ENCODE results near the gene NAT9. TPM values are rescaled to one million over a fixed set of nuclear protein-coding genes. Genes with fewer than 3 reads are reported as not detected.

The NAT9 gene
- total RNA-seq, 4 donors from 2014 or later: 18.3 to 34.4 (median 27.6) TPM

DNA sequence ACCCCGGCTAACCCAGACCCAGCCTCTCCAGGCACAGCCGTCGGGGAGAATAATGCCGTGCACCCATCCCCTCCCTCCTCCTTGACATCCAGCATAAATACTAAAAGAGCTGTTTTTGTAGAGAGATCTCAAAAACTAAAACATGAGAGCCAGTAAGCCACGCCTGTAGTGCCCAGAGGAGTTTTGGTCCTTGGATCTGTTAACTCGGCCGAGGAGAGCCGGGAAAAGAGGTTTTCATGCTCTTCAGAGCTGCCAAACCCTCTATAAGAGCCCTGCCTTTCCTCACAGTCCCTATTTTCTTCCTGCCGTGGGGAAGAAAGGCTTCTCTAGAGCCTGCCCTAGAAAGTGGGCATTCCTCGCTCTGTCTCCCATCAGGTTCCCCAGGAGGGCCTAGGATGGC is 30.2 kb upstream of the NAT9 start:
- intact Hi-C loops (cut with DNase I; ENCODE audit: low total_unique reads) (no loop called here), in situ Hi-C loops (cut with MboI; ENCODE audit: low pct_ligation_motif_present in 1 of 4, low pct_unique_long_range_greater_than_20kb in 1 of 4, low sequenced_read_pairs in 3 of 4) (no loop called here)
- no peak for TF ChIP-seq EP300 (IDR thresholded peaks at IDR 0.05; ENCODE audit: low read depth)
- TF ChIP-seq, protein P1, sequence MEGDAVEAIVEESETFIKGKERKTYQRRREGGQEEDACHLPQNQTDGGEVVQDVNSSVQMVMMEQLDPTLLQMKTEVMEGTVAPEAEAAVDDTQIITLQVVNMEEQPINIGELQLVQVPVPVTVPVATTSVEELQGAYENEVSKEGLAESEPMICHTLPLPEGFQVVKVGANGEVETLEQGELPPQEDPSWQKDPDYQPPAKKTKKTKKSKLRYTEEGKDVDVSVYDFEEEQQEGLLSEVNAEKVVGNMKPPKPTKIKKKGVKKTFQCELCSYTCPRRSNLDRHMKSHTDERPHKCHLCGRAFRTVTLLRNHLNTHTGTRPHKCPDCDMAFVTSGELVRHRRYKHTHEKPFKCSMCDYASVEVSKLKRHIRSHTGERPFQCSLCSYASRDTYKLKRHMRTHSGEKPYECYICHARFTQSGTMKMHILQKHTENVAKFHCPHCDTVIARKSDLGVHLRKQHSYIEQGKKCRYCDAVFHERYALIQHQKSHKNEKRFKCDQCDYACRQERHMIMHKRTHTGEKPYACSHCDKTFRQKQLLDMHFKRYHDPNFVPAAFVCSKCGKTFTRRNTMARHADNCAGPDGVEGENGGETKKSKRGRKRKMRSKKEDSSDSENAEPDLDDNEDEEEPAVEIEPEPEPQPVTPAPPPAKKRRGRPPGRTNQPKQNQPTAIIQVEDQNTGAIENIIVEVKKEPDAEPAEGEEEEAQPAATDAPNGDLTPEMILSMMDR (IDR thresholded peaks at IDR 0.05): no peak
- no peak for TF ChIP-seq POLR2A (IDR thresholded peaks at IDR 0.05)
- TF ChIP-seq POLR2AphosphoS5 (IDR thresholded peaks at IDR 0.05): no peak
- 85% methylated on average over 10 of the region's 10 CpGs; no CpG with 5 or more reads in 1 of the 2 donors for WGBS, 2 donors (ENCODE audit: low coverage in 1 of 2)
- no peak overlapping the region for H3K4me3 ChIP-seq
- H3K27ac ChIP-seq: no peak overlapping the region
- no peak for DNase-seq
- H3K27me3 ChIP-seq: no peaks in the 10 kb centered on the region
- H3K9me3 ChIP-seq: no peaks in the 10 kb centered on the region
- H3K4me1 ChIP-seq: peaks cover 0 to 5% (median 0%) of the 10 kb centered on the region in 4 donors
- H3K36me3 ChIP-seq: no peaks in the 10 kb centered on the region

GRCh38 chr17:74805591-74805991 is 29.4 kb upstream of the NAT9 start:
- in situ Hi-C loops (cut with MboI; ENCODE audit: low pct_ligation_motif_present in 1 of 4, low pct_unique_long_range_greater_than_20kb in 1 of 4, low sequenced_read_pairs in 3 of 4): no loop called here
- H3K4me3 ChIP-seq: no peak overlapping the region
- peaks cover 0 to 5% (median 0%) of the 10 kb centered on the region in 4 donors for H3K4me1 ChIP-seq
- H3K36me3 ChIP-seq: no peaks in the 10 kb centered on the region
- 20 to 88% methylated on average over 1 to 15 of the region's 15 CpGs for WGBS, 2 donors (ENCODE audit: low coverage in 1 of 2)
- no peaks in the 10 kb centered on the region for H3K27me3 ChIP-seq
- no peak overlapping the region for H3K27ac ChIP-seq
- no peak for DNase-seq
- no peaks in the 10 kb centered on the region for H3K9me3 ChIP-seq
- intact Hi-C loops (cut with DNase I; ENCODE audit: low total_unique reads): no loop called here
- TF ChIP-seq POLR2AphosphoS5 (IDR thresholded peaks at IDR 0.05) (no peak), EP300 (IDR thresholded peaks at IDR 0.05; ENCODE audit: low read depth) (no peak), POLR2A (IDR thresholded peaks at IDR 0.05) (no peak)
- TF ChIP-seq, protein P1 (IDR thresholded peaks at IDR 0.05): no peak

DNA sequence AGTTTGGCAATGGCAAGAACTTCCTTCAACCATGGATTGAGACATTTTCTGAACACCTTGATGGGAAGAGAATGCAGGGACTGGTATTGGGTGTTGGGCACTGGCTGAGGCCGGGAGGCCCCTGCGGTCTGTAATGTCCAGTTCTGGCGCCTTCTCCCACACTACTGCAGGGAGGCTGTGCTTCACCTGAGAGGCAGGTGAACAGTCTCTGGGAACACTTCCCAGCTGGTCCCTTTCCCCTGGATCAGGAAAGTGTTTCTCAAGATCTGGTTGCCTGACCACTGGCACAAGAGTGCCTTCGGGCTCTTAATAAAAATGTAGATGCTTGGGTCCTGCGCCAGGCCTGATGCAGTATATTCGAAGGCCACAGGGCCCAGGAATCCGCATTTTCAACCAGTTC is 28.5 kb upstream of the NAT9 start:
- 93 to 100% methylated on average over 2 to 7 of the region's 7 CpGs for WGBS, 2 donors (ENCODE audit: low coverage in 1 of 2)
- intact Hi-C loops (cut with DNase I; ENCODE audit: low total_unique reads): no loop called here
- in situ Hi-C loops (cut with MboI; ENCODE audit: low pct_ligation_motif_present in 1 of 4, low pct_unique_long_range_greater_than_20kb in 1 of 4, low sequenced_read_pairs in 3 of 4): loop anchor here in 1 of 4 donors (5.0 kb wide), 1 partner anchor 43 kb away; no protein-coding TSS in a partner anchor
- TF ChIP-seq, protein P1 (IDR thresholded peaks at IDR 0.05): no peak
- TF ChIP-seq EP300 (IDR thresholded peaks at IDR 0.05; ENCODE audit: low read depth): no peak
- TF ChIP-seq POLR2A (IDR thresholded peaks at IDR 0.05): no peak
- TF ChIP-seq POLR2AphosphoS5 (IDR thresholded peaks at IDR 0.05): no peak
- Histone ChIP-seq H3K4me3 (no peak overlapping the region), H3K36me3 (no peaks in the 10 kb centered on the region), H3K4me1 (peaks cover 0 to 5% (median 0%) of the 10 kb centered on the region in 4 donors), H3K27me3 (no peaks in the 10 kb centered on the region), H3K27ac (no peak overlapping the region), H3K9me3 (no peaks in the 10 kb centered on the region)
- no peak for DNase-seq

DNA sequence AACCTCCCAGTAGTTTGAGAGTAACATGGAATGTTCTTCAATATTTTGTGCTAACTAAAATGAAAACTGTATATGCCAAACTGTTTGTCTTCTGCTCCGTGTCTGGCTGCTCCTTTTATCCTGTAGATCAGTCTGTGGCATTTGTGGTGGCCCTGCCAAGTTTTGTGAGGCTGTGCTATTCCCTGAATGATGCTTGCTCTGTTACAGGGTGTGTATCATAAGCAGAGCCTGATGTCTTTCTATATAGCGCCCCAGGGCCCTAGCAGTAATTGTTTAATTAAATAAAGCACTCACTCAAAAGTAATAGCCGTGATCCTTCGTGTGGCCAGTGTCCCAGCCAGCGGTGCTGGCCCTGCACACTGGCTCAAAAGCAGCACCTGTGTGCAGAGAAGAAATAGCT is 27.8 kb upstream of the NAT9 start:
- intact Hi-C loops (cut with DNase I; ENCODE audit: low total_unique reads) (no loop called here), in situ Hi-C loops (cut with MboI; ENCODE audit: low pct_ligation_motif_present in 1 of 4, low pct_unique_long_range_greater_than_20kb in 1 of 4, low sequenced_read_pairs in 3 of 4) (loop anchor here in 1 of 4 donors (5.0 kb wide), 1 partner anchor 43 kb away; no protein-coding TSS in a partner anchor)
- TF ChIP-seq POLR2AphosphoS5 (IDR thresholded peaks at IDR 0.05) (no peak), POLR2A (IDR thresholded peaks at IDR 0.05) (no peak), EP300 (IDR thresholded peaks at IDR 0.05; ENCODE audit: low read depth) (no peak)
- TF ChIP-seq, protein P1 (IDR thresholded peaks at IDR 0.05): no peak
- WGBS, 2 donors (ENCODE audit: low coverage in 1 of 2): 69 to 71% methylated on average over 2 to 5 of the region's 5 CpGs
- DNase-seq: no peak
- H3K4me1 ChIP-seq: peaks cover 0 to 5% (median 0%) of the 10 kb centered on the region in 4 donors
- H3K27me3 ChIP-seq: no peaks in the 10 kb centered on the region
- no peaks in the 10 kb centered on the region for H3K9me3 ChIP-seq
- no peaks in the 10 kb centered on the region for H3K36me3 ChIP-seq
- no peak overlapping the region for H3K4me3 ChIP-seq
- peak overlapping the region in 1 of 4 donors; percentile 48 for H3K27ac ChIP-seq
